ENCODE data around the gene PPA1.

GRCh38 chr10:70206762-70207161 lies 26.5 kb downstream of the PPA1 start:
- no peak for TF ChIP-seq EZH2 (IDR thresholded peaks at IDR 0.05)
- TF ChIP-seq POLR2AphosphoS5 (IDR thresholded peaks at IDR 0.05; ENCODE audit: borderline replicate concordance, low read depth, low read length), result no peak
